Measurements from ENCODE around the gene CCL23. TPM values are rescaled to one million over a fixed set of nuclear protein-coding genes. Genes with fewer than 3 reads are reported as not detected.

Gene CCL23
- total and polyA plus RNA-seq, 7 donors = 0.18 to 0.47 (median 0.38) TPM; not detected in 4

GRCh38 chr17:36001862-36002603 lies 15.7 kb downstream of the CCL23 start:
- 58 to 71% (median 61%) methylated on average over 6 of the region's 6 CpGs for WGBS, 3 donors

GRCh38 chr17:36001110-36001771 lies 16.5 kb downstream of the CCL23 start, which contains the start of gene CCL15:
CCL15 (minus strand) TSS chr17:36001553; CDS start chr17:36001492, 61 bp downstream.
- 65 to 71% (median 68%) methylated on average over 6 of the region's 6 CpGs for WGBS, 3 donors
- H3K27me3 ChIP-seq (ENCODE audit: insufficient read depth in 3 of 3, low read length in 2 of 3) = no peaks in the 10 kb centered on the region
- no peak for TF ChIP-seq CTCF (IDR thresholded peaks at IDR 0.05)
- no peaks in the 10 kb centered on the region for H3K9me3 ChIP-seq
- DNase-seq = no peak
- no peak for ATAC-seq
- no peaks in the 10 kb centered on the region for H3K36me3 ChIP-seq (ENCODE audit: insufficient read depth in 1 of 2, low read depth in 1 of 2)
- H3K4me3 ChIP-seq = no peak within 1 kb of the TSS
- H3K27ac ChIP-seq = no peak within 1 kb of the TSS
- no peaks in the 10 kb centered on the region for H3K4me1 ChIP-seq
- intact Hi-C loops (cut with DNase I) = no loop called here

More at GRCh38 chr17:36001862-36002603, 15.7 kb downstream of the CCL23 start:
- Histone ChIP-seq H3K4me3 (no peak overlapping the region), H3K9me3 (no peaks in the 10 kb centered on the region), H3K36me3 (ENCODE audit: insufficient read depth in 1 of 2, low read depth in 1 of 2) (no peaks in the 10 kb centered on the region), H3K27ac (no peak overlapping the region), H3K4me1 (no peaks in the 10 kb centered on the region), H3K27me3 (ENCODE audit: insufficient read depth in 3 of 3, low read length in 2 of 3) (no peaks in the 10 kb centered on the region)
- intact Hi-C loops (cut with DNase I) = no loop called here
- no peak for TF ChIP-seq CTCF (IDR thresholded peaks at IDR 0.05)
- no peak for ATAC-seq
- DNase-seq = no peak

- no peak for DNase-seq
- intact Hi-C loops (cut with DNase I) = no loop called here
- WGBS, 3 donors = 51 to 60% (median 55%) methylated on average over 6 of the region's 6 CpGs
- Histone ChIP-seq H3K36me3 (ENCODE audit: insufficient read depth in 1 of 2, low read depth in 1 of 2) (no peaks in the 10 kb centered on the region), H3K4me1 (no peaks in the 10 kb centered on the region), H3K27me3 (ENCODE audit: insufficient read depth in 3 of 3, low read length in 2 of 3) (no peaks in the 10 kb centered on the region), H3K27ac (no peak overlapping the region), H3K4me3 (no peak overlapping the region), H3K9me3 (no peaks in the 10 kb centered on the region)
- no peak for TF ChIP-seq CTCF (IDR thresholded peaks at IDR 0.05)
- ATAC-seq = no peak
Measured at GRCh38 chr17:36000732-36001109, 17.1 kb downstream of the CCL23 start.

- no peak for DNase-seq
- Histone ChIP-seq H3K36me3 (ENCODE audit: insufficient read depth in 1 of 2, low read depth in 1 of 2) (no peaks in the 10 kb centered on the region), H3K4me1 (no peaks in the 10 kb centered on the region), H3K27ac (no peak overlapping the region), H3K9me3 (no peaks in the 10 kb centered on the region), H3K27me3 (ENCODE audit: insufficient read depth in 3 of 3, low read length in 2 of 3) (no peaks in the 10 kb centered on the region), H3K4me3 (no peak overlapping the region)
- no peak for TF ChIP-seq CTCF (IDR thresholded peaks at IDR 0.05)
- intact Hi-C loops (cut with DNase I) = no loop called here
- no peak for ATAC-seq
- 59 to 74% (median 63%) methylated on average over 1 of the region's 1 CpG for WGBS, 3 donors
Measured at GRCh38 chr17:35998756-35999155, 19.0 kb downstream of the CCL23 start.
